ENCODE data around the gene CAMTA1.

The CAMTA1 gene

DNA sequence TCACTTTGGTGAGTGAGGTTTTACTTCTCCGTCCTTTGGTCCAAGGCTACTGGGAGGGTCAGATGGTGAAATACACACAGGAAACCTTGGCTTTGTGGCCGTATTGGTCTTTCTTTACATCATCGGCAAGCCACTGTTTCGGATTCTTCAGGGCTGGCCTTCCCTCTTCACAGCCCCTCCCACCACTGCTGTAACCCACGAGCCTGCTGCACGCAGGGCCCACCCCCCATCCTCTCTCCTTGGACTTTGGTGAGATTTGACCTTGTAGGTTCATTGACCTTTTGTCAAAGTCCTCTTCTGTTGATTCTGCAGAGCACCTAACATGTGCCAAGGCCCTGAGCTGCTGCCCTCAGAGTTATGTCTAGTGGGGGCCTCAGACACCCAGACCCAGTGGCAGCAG, 328.6 kb downstream of the CAMTA1 start:
- TF ChIP-seq TRIM28 (IDR thresholded peaks at IDR 0.05; ENCODE audit: borderline replicate concordance, low read length) (no peak), ZNF132 (tag by site-specific recombination; IDR thresholded peaks at IDR 0.05; ENCODE audit: borderline replicate concordance) (no peak), ZFP41 (tag by site-specific recombination; IDR thresholded peaks at IDR 0.05; ENCODE audit: borderline replicate concordance) (no peak), MEIS1 (CRISPR knock-in tag; IDR thresholded peaks at IDR 0.05; ENCODE audit: borderline replicate concordance) (no peak), ZNF433 (tag by site-specific recombination; IDR thresholded peaks at IDR 0.05; ENCODE audit: low read depth) (no peak), ZNF416 (tag by site-specific recombination; IDR thresholded peaks at IDR 0.05) (no peak), SETDB1 (IDR thresholded peaks at IDR 0.05; ENCODE audit: insufficient read length, low read length) (no peak), ZSCAN16 (tag by site-specific recombination; IDR thresholded peaks at IDR 0.05) (no peak)
- TF ChIP-seq, protein P1, sequence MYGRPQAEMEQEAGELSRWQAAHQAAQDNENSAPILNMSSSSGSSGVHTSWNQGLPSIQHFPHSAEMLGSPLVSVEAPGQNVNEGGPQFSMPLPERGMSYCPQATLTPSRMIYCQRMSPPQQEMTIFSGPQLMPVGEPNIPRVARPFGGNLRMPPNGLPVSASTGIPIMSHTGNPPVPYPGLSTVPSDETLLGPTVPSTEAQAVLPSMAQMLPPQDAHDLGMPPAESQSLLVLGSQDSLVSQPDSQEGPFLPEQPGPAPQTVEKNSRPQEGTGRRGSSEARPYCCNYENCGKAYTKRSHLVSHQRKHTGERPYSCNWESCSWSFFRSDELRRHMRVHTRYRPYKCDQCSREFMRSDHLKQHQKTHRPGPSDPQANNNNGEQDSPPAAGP (tag by site-specific recombination; IDR thresholded peaks at IDR 0.05): no peak
- H3K27ac ChIP-seq (ENCODE audit: extremely low read depth, low read depth, low read length): no peak overlapping the region
- ChIA-PET POLR2A (no interaction called here), CTCF (no interaction called here)
- H3K9me3 ChIP-seq (ENCODE audit: control insufficient read depth, insufficient read depth, low read depth, low read length): no peaks in the 10 kb centered on the region
- no peak overlapping the region for H3K4me3 ChIP-seq (ENCODE audit: low read depth, low read length)
- H3K4me1 ChIP-seq (ENCODE audit: control insufficient read depth, insufficient read depth, low read length): no peaks in the 10 kb centered on the region
- H3K36me3 ChIP-seq (ENCODE audit: control insufficient read depth in 2 of 2, insufficient read depth in 1 of 2, low read length in 2 of 2): no peaks in the 10 kb centered on the region

- no peak overlapping the region for H3K27ac ChIP-seq (ENCODE audit: extremely low read depth, low read depth, low read length)
- POLR2A ChIA-PET: no interaction called here
- no peaks in the 10 kb centered on the region for H3K4me1 ChIP-seq (ENCODE audit: control insufficient read depth, insufficient read depth, low read length)
- no peaks in the 10 kb centered on the region for H3K36me3 ChIP-seq (ENCODE audit: control insufficient read depth in 2 of 2, insufficient read depth in 1 of 2, low read length in 2 of 2)
- CTCF ChIA-PET: interaction anchor here (1.4 kb wide), 1 partner anchor 92 kb away, joined by 7 read pairs; no protein-coding TSS in a partner anchor
- TF ChIP-seq ZNF629 (tag by site-specific recombination; IDR thresholded peaks at IDR 0.05): no peak
- H3K4me3 ChIP-seq (ENCODE audit: low read depth, low read length): no peak overlapping the region
- no peaks in the 10 kb centered on the region for H3K9me3 ChIP-seq (ENCODE audit: control insufficient read depth, insufficient read depth, low read depth, low read length)
Measured at GRCh38 chr1:7116001-7116400, 330.7 kb downstream of the CAMTA1 start.

- POLR2A ChIA-PET: interaction anchor here (0.7 to 0.9 kb wide), 3 partner anchors 200 to 334 kb away, joined by 3 to 6 read pairs (median 5); no protein-coding TSS in a partner anchor
- H3K27ac ChIP-seq (ENCODE audit: extremely low read depth, low read depth, low read length): no peak overlapping the region
- CTCF ChIA-PET: interaction anchor here (0.6 to 1.4 kb wide), 7 partner anchors 25 to 530 kb away, joined by 3 to 7 read pairs (median 5); no protein-coding TSS in a partner anchor
- no peak for TF ChIP-seq ZNF707 (tag by site-specific recombination; IDR thresholded peaks at IDR 0.05)
- TF ChIP-seq ZNF10 (tag by site-specific recombination; IDR thresholded peaks at IDR 0.05): peak; percentile 63; the same call in 1 of the 2 replicates
- TF ChIP-seq, protein P2, sequence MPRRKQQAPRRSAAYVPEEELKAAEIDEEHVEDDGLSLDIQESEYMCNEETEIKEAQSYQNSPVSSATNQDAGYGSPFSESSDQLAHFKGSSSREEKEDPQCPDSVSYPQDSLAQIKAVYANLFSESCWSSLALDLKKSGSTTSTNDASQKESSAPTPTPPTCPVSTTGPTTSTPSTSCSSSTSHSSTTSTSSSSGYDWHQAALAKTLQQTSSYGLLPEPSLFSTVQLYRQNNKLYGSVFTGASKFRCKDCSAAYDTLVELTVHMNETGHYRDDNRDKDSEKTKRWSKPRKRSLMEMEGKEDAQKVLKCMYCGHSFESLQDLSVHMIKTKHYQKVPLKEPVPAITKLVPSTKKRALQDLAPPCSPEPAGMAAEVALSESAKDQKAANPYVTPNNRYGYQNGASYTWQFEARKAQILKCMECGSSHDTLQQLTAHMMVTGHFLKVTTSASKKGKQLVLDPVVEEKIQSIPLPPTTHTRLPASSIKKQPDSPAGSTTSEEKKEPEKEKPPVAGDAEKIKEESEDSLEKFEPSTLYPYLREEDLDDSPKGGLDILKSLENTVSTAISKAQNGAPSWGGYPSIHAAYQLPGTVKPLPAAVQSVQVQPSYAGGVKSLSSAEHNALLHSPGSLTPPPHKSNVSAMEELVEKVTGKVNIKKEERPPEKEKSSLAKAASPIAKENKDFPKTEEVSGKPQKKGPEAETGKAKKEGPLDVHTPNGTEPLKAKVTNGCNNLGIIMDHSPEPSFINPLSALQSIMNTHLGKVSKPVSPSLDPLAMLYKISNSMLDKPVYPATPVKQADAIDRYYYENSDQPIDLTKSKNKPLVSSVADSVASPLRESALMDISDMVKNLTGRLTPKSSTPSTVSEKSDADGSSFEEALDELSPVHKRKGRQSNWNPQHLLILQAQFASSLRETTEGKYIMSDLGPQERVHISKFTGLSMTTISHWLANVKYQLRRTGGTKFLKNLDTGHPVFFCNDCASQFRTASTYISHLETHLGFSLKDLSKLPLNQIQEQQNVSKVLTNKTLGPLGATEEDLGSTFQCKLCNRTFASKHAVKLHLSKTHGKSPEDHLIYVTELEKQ (tag by site-specific recombination; IDR thresholded peaks at IDR 0.05; ENCODE audit: borderline replicate concordance): no peak
- TF ChIP-seq ZSCAN23 (tag by site-specific recombination; IDR thresholded peaks at IDR 0.05): no peak
- no peak for TF ChIP-seq HOXA7 (CRISPR knock-in tag; IDR thresholded peaks at IDR 0.05; ENCODE audit: borderline replicate concordance)
- TF ChIP-seq ZBTB48 (tag by site-specific recombination; IDR thresholded peaks at IDR 0.05): peak; percentile 100
- TF ChIP-seq ZNF600 (tag by site-specific recombination; IDR thresholded peaks at IDR 0.05): peak; percentile 92
- TF ChIP-seq BCL11A (tag by site-specific recombination; IDR thresholded peaks at IDR 0.05; ENCODE audit: low read depth): no peak
- TF ChIP-seq ZNF211 (tag by site-specific recombination; IDR thresholded peaks at IDR 0.05; ENCODE audit: low read depth): no peak
- no peak for TF ChIP-seq ZNF223 (tag by site-specific recombination; IDR thresholded peaks at IDR 0.05)
- no peak for TF ChIP-seq ZNF510 (tag by site-specific recombination; IDR thresholded peaks at IDR 0.05; ENCODE audit: insufficient replicate concordance)
- TF ChIP-seq ZNF596 (tag by site-specific recombination; IDR thresholded peaks at IDR 0.05): no peak
- no peak; the same call in 1 of the 2 replicates for TF ChIP-seq OSR2 (tag by site-specific recombination; IDR thresholded peaks at IDR 0.05)
- no peak for TF ChIP-seq ZNF449 (tag by site-specific recombination; IDR thresholded peaks at IDR 0.05)
- no peak for TF ChIP-seq ZNF76 (tag by site-specific recombination; IDR thresholded peaks at IDR 0.05; ENCODE audit: borderline replicate concordance, low read depth)
Measured at GRCh38 chr1:7117399-7118281, 332.4 kb downstream of the CAMTA1 start.

More at GRCh38 chr1:7117399-7118281, 332.4 kb downstream of the CAMTA1 start:
- Histone ChIP-seq H3K36me3 (ENCODE audit: control insufficient read depth in 2 of 2, insufficient read depth in 1 of 2, low read length in 2 of 2) (no peaks in the 10 kb centered on the region), H3K4me3 (ENCODE audit: low read depth, low read length) (no peak overlapping the region), H3K9me3 (ENCODE audit: control insufficient read depth, insufficient read depth, low read depth, low read length) (no peaks in the 10 kb centered on the region), H3K4me1 (ENCODE audit: control insufficient read depth, insufficient read depth, low read length) (no peaks in the 10 kb centered on the region)

All from HEK293 (cell line).